IPS-18a (cell line): ENCODE results near the gene IVD.

Experiments used
- H3K27ac ChIP-seq: one replicate; pipeline ENCODE4 v1.5.1; 2013; ENCODE audit warnings: low read length
- H3K27me3 ChIP-seq: one replicate; pipeline ENCODE4 v1.6.1; 2013; ENCODE audit warnings: mild to moderate bottlenecking, low read length; ENCODE audit not compliant: control insufficient read depth, insufficient read depth
- H3K36me3 ChIP-seq: one replicate; pipeline ENCODE4 v1.6.1; 2013; ENCODE audit warnings: low read depth, low read length; ENCODE audit not compliant: control insufficient read depth
- H3K4me1 ChIP-seq: one replicate; pipeline ENCODE4 v1.6.1; 2013; ENCODE audit warnings: low read depth, low read length; ENCODE audit not compliant: control insufficient read depth
- H3K4me3 ChIP-seq: one replicate; pipeline ENCODE4 v1.5.1; 2013; ENCODE audit warnings: low read length
- H3K9ac ChIP-seq: one replicate; pipeline ENCODE4 v1.6.1; 2013; ENCODE audit warnings: mild to moderate bottlenecking, low read length, moderate library complexity
- H3K9me3 ChIP-seq: one replicate; pipeline ENCODE4 v1.6.1; 2013; ENCODE audit warnings: low read depth, low read length; ENCODE audit not compliant: control insufficient read depth

Gene IVD

DNA sequence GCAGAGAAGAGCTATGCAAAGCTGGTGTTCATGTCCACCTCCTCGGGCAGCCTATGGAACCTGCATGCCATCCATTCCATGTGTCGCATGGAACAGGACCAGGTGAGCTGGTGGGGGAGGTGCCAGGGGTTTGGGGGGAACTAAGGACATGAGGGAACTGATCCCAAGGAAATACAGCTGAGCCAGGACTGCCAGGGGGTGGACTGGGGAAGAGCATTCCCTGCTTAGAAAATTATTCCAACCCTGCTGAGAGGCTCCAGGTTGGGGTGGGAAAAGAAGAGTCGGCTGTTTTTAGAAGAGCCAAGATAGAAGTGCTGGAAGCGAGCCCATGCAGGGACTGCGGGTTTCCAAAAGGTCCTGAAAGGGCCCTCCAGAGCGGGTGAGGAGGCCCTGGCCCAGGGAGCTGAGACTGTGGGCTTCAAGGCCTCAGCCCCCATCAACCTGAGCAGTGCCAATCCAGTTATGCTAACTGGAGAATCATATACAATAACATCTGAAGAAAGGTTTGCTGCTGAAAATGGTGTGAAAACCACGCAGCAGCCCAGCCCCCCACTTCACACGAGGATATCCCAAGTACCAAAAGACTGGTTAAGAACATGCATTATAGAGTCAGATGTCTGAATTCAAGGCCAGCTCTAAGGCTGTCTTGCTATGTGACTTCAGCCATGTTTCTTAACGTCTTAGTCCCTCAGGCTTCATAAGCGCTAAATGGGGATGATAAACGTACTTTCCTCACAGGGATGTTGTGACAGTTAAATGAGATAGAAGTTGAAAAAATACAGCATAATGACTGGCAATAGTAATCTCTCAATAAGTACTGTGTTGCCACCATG lies 39.8 kb upstream of the IVD start:
- Histone ChIP-seq H3K4me1 (no peaks in the 10 kb centered on the region), H3K27ac (no peak overlapping the region), H3K4me3 (no peak overlapping the region), H3K36me3 (no peaks in the 10 kb centered on the region), H3K9me3 (no peaks in the 10 kb centered on the region), H3K9ac (no peak overlapping the region), H3K27me3 (peaks cover 30% of the 10 kb centered on the region)

- H3K27ac ChIP-seq, result no peak overlapping the region
- no peaks in the 10 kb centered on the region for H3K9me3 ChIP-seq
- no peak overlapping the region for H3K9ac ChIP-seq
- no peak overlapping the region for H3K4me3 ChIP-seq
- no peaks in the 10 kb centered on the region for H3K36me3 ChIP-seq
- peaks cover 30% of the 10 kb centered on the region for H3K27me3 ChIP-seq
- no peaks in the 10 kb centered on the region for H3K4me1 ChIP-seq
These were observed 38.9 kb upstream of the IVD start for GRCh38 chr15:40366457-40367370.

DNA sequence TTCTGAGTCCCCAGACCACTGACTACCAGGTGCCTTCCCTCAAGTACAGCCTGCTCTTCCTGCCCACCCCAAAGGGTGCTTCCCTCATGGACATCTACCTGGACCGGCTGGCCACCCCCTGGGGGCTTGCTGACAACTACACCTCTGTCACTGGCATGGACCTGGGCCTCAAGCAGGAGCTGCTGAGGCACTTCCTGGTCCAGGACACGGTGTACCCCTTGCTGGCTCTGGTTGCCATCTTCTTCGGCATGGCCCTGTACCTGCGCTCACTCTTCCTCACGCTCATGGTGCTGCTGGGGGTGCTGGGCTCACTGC lies 38.3 kb upstream of the IVD start:
- H3K9ac ChIP-seq, result no peak overlapping the region

DNA sequence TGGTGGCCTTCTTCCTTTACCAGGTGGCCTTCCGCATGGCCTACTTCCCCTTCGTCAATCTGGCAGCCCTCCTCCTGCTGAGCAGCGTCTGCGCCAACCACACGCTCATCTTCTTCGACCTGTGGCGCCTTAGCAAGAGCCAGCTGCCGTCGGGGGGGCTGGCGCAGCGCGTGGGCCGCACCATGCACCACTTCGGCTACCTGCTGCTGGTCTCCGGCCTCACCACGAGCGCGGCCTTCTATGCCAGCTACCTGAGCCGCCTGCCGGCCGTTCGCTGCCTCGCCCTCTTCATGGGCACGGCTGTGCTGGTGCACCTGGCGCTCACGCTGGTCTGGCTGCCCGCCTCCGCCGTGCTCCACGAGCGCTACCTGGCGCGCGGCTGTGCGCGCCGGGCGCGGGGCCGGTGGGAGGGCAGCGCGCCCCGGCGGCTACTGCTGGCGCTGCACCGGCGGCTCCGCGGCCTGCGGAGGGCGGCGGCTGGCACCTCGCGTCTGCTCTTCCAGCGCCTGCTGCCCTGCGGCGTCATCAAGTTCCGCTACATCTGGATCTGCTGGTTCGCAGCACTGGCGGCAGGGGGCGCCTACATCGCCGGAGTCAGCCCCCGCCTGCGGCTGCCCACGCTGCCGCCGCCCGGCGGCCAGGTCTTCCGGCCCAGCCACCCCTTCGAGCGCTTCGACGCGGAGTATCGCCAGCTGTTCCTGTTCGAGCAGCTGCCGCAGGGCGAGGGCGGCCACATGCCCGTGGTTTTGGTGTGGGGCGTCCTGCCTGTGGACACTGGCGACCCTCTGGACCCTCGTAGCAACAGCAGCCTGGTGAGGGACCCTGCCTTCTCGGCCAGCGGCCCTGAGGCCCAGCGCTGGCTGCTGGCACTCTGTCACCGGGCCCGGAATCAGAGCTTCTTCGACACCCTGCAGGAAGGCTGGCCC lies 37.6 kb upstream of the IVD start:
- no peaks in the 10 kb centered on the region for H3K36me3 ChIP-seq
- peak overlapping the region; percentile 18 for H3K4me3 ChIP-seq
- H3K9me3 ChIP-seq, result no peaks in the 10 kb centered on the region
- H3K27me3 ChIP-seq, result peaks cover 30% of the 10 kb centered on the region
- no peaks in the 10 kb centered on the region for H3K4me1 ChIP-seq
- no peak overlapping the region for H3K9ac ChIP-seq
- H3K27ac ChIP-seq, result no peak overlapping the region

More for the DNA sequence above, 38.3 kb upstream of the IVD start:
- Histone ChIP-seq H3K27me3 (peaks cover 30% of the 10 kb centered on the region), H3K4me3 (peak overlapping the region; percentile 18), H3K9me3 (no peaks in the 10 kb centered on the region), H3K36me3 (no peaks in the 10 kb centered on the region), H3K27ac (no peak overlapping the region), H3K4me1 (no peaks in the 10 kb centered on the region)

DNA sequence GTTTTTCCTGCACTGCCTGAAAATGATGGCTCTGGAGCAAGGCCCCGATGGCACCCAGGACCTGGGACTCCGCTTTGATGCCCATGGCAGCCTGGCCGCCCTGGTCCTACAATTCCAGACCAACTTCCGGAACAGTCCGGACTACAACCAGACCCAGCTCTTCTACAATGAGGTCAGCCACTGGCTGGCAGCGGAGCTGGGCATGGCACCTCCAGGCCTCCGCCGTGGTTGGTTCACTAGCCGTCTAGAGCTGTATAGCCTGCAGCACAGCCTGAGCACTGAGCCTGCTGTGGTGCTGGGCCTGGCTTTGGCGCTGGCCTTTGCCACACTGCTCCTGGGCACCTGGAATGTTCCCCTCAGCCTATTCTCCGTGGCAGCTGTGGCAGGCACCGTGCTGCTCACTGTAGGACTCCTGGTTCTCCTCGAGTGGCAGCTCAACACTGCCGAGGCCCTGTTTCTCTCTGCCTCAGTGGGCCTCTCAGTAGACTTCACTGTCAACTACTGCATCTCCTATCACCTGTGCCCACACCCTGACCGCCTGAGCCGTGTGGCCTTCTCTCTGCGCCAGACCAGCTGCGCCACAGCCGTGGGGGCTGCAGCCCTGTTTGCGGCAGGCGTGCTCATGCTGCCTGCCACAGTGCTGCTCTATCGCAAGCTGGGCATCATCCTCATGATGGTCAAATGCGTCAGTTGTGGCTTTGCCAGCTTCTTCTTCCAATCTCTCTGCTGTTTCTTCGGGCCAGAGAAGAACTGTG lies 36.7 kb upstream of the IVD start:
- Histone ChIP-seq H3K9me3 (no peaks in the 10 kb centered on the region), H3K27me3 (peaks cover 30% of the 10 kb centered on the region), H3K4me3 (no peak overlapping the region), H3K4me1 (no peaks in the 10 kb centered on the region), H3K36me3 (no peaks in the 10 kb centered on the region), H3K27ac (no peak overlapping the region), H3K9ac (no peak overlapping the region)

DNA sequence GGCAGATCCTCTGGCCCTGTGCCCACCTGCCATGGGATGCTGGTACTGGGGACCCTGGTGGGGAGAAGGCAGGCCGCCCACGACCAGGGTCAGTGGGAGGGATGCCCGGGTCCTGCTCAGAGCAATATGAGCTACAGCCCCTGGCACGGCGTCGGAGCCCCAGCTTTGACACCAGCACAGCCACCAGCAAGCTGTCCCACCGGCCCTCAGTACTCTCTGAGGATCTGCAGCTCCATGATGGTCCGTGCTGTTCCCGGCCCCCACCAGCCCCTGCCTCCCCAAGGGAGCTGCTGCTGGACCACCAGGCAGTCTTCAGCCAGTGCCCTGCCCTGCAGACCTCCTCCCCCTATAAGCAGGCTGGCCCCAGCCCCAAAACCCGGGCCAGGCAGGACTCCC lies 36.1 kb upstream of the IVD start:
- Histone ChIP-seq H3K4me3 (no peak overlapping the region), H3K36me3 (no peaks in the 10 kb centered on the region), H3K27me3 (peaks cover 30% of the 10 kb centered on the region), H3K27ac (no peak overlapping the region), H3K4me1 (no peaks in the 10 kb centered on the region), H3K9me3 (no peaks in the 10 kb centered on the region), H3K9ac (no peak overlapping the region)

DNA sequence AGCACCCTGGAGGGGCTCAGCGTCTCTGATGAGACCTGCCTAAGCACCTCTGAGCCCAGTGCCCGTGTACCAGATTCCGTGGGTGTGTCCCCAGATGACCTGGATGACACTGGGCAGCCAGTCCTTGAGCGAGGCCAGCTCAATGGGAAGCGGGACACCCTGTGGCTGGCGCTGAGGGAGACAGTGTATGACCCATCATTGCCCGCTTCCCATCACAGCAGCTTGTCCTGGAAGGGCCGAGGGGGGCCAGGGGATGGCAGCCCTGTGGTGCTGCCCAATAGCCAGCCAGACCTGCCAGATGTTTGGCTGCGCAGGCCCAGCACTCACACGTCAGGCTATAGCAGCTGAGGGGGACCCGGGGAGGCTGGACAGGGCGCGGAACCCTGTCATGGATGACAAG lies 35.6 kb upstream of the IVD start:
- Histone ChIP-seq H3K9me3 (no peaks in the 10 kb centered on the region), H3K4me1 (no peaks in the 10 kb centered on the region), H3K9ac (no peak overlapping the region)

GRCh38 chr15:40372981-40373380 lies 32.6 kb upstream of the IVD start:
- no peak overlapping the region for H3K4me3 ChIP-seq
- H3K9me3 ChIP-seq, result no peaks in the 10 kb centered on the region
- no peak overlapping the region for H3K9ac ChIP-seq
- H3K27ac ChIP-seq, result no peak overlapping the region
- no peaks in the 10 kb centered on the region for H3K36me3 ChIP-seq
- no peaks in the 10 kb centered on the region for H3K4me1 ChIP-seq
- peaks cover 16% of the 10 kb centered on the region for H3K27me3 ChIP-seq

More for the DNA sequence above, 35.6 kb upstream of the IVD start:
- Histone ChIP-seq H3K4me3 (no peak overlapping the region), H3K36me3 (no peaks in the 10 kb centered on the region), H3K27ac (no peak overlapping the region), H3K27me3 (peaks cover 30% of the 10 kb centered on the region)

DNA sequence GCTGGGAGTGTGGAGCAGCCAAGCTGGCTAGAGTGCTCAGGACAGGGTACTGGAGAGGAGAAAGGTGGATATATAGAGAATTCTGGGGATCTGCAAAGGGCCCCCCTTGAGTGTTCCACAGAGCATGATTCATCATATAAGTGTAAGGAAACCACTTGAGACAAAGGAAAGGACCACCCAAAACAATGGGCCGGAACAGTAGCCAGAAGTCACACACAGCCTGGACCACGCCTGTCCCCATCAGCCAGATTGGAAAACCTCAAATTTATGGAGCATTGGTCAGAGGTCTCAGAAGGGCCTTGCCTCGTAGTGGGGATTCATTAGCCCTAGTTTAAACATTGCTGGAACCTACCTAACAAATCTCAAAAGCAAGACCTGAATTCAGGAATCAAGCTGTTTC lies 28.0 kb upstream of the IVD start:
- no peak overlapping the region for H3K9ac ChIP-seq

DNA sequence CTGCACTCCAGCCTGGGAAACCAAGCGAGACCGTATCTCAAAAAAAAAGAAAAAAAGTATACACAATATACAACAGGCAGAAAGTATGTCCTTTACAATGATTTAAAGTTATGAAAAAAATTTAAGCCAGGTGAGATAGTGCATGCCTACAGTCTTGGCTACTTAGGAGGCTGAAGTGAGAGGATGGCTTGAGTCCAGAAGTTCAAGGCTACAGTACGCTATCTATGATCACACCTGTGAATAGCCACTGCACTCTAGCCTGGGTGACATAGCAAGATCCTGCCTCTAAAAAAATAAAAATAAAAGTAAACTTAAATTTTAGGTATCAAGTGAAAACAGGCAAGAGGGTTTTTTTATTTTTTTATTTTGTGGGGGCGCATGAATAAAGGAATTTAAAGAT lies 26.2 kb upstream of the IVD start:
- no peak overlapping the region for H3K27ac ChIP-seq
- H3K9ac ChIP-seq, result no peak overlapping the region
- H3K4me3 ChIP-seq, result no peak overlapping the region
- H3K4me1 ChIP-seq, result peaks cover 3% of the 10 kb centered on the region
- no peaks in the 10 kb centered on the region for H3K36me3 ChIP-seq
- H3K27me3 ChIP-seq, result no peaks in the 10 kb centered on the region
- H3K9me3 ChIP-seq, result no peaks in the 10 kb centered on the region

More for the DNA sequence above, 28.0 kb upstream of the IVD start:
- Histone ChIP-seq H3K27me3 (no peaks in the 10 kb centered on the region), H3K4me3 (no peak overlapping the region), H3K27ac (no peak overlapping the region), H3K9me3 (no peaks in the 10 kb centered on the region), H3K4me1 (no peaks in the 10 kb centered on the region), H3K36me3 (no peaks in the 10 kb centered on the region)
